ENCODE data around the gene IQGAP2.

Gene IQGAP2

GRCh38 chr5:76488969-76489368 lies 85.9 kb downstream of the IQGAP2 start:
- 84% methylated on average over 6 of the region's 6 CpGs for WGBS
- no peak overlapping the region for H2BK120ac ChIP-seq (ENCODE audit: low read depth, low read length)

DNA sequence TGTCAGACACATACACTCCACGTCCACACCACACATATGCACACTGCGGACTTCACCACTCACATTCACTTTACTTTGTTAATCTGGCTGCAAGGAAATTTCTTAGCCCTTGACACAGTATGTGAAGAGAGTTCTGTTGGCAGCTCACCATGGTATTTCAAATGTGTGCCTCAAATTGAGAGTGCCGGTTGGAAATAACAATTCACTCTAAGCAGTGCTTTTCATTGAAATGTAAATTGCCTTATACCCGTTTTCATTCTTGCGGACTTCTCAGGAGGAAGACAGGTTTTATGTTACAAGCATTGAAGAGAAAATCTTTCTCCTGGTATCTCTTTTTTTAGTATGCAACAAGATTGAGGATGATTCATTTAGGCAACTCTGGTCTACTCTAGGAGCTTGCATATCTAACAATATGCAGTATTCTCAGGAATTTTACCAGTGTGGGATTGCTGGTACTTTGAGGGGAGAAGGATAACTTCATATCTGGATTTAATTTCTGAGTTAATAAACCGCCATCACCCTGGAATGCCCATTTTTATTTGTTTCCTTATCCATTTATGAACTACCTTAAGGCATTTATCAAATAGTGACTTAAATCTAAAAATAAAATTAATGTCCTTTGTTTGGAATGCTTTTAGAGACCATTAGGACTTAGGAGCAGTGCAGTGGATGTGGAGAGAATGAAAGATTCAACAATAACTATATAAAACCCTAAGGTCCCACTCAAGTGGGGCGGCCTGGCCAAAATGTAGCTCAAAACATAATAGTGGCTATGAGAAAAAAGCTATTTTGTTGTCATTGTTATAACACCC lies 87.0 kb downstream of the IQGAP2 start:
- Histone ChIP-seq H2AK5ac (ENCODE audit: low read length, severe bottlenecking) (no peak overlapping the region), H3K27ac (ENCODE audit: low read length, poor library complexity, severe bottlenecking) (no peak overlapping the region), H2AFZ (ENCODE audit: low read depth, low read length) (no peak overlapping the region), H3K23ac (ENCODE audit: low read length in 2 of 2) (no peak overlapping the region), H3K4me1 (ENCODE audit: control insufficient read depth, insufficient read depth, low read depth, low read length) (no peaks in the 10 kb centered on the region), H3K9ac (ENCODE audit: low read length) (no peak overlapping the region), H3K4ac (ENCODE audit: low read depth in 1 of 2, low read length in 2 of 2) (no peak overlapping the region), H3K4me3 (ENCODE audit: insufficient read depth in 1 of 2, low read depth in 1 of 2, low read length in 2 of 2) (no peak overlapping the region), H3K9me3 (ENCODE audit: control insufficient read depth, low read length) (no peaks in the 10 kb centered on the region), H2BK15ac (ENCODE audit: low read depth, poor library complexity, severe bottlenecking) (no peak overlapping the region), H3K4me2 (ENCODE audit: low read length, poor library complexity, severe bottlenecking) (no peak overlapping the region), H3K27me3 (ENCODE audit: control insufficient read depth in 1 of 2, insufficient read depth in 1 of 2, low read length in 2 of 2) (peaks cover 7 to 26% of the 10 kb centered on the region in 2 experiments), H2BK12ac (ENCODE audit: low read length in 2 of 2) (no peak overlapping the region), H2BK5ac (ENCODE audit: low read depth, low read length, poor library complexity, severe bottlenecking) (no peak overlapping the region), H3K14ac (ENCODE audit: low read length in 2 of 2) (no peak overlapping the region), H3K18ac (ENCODE audit: low read depth in 1 of 2, low read length in 2 of 2) (no peak overlapping the region), H3K36me3 (ENCODE audit: control insufficient read depth in 1 of 2, insufficient read depth in 2 of 2, low read depth in 1 of 2, low read length in 2 of 2) (no peaks in the 10 kb centered on the region), H3K79me1 (replicated peaks; ENCODE audit: low read length, poor library complexity, severe bottlenecking) (no peaks in the 10 kb centered on the region), H4K91ac (ENCODE audit: low read length) (no peak overlapping the region), H2BK120ac (ENCODE audit: low read depth, low read length) (no peak overlapping the region), H4K8ac (ENCODE audit: low read length) (no peak overlapping the region)
- no peak for DNase-seq
- WGBS = 74% methylated on average over 5 of the region's 7 CpGs

More at GRCh38 chr5:76488969-76489368, 85.9 kb downstream of the IQGAP2 start:
- Histone ChIP-seq H2AK5ac (ENCODE audit: low read length, severe bottlenecking) (no peak overlapping the region), H4K91ac (ENCODE audit: low read length) (peak overlapping the region; percentile 47), H3K14ac (ENCODE audit: low read length in 2 of 2) (no peak overlapping the region), H3K23ac (ENCODE audit: low read length in 2 of 2) (no peak overlapping the region), H3K4ac (ENCODE audit: low read depth in 1 of 2, low read length in 2 of 2) (no peak overlapping the region), H3K9me3 (ENCODE audit: control insufficient read depth, low read length) (no peaks in the 10 kb centered on the region), H3K36me3 (ENCODE audit: control insufficient read depth in 1 of 2, insufficient read depth in 2 of 2, low read depth in 1 of 2, low read length in 2 of 2) (no peaks in the 10 kb centered on the region), H3K4me1 (ENCODE audit: control insufficient read depth, insufficient read depth, low read depth, low read length) (no peaks in the 10 kb centered on the region), H2AFZ (ENCODE audit: low read depth, low read length) (no peak overlapping the region), H3K4me2 (ENCODE audit: low read length, poor library complexity, severe bottlenecking) (no peak overlapping the region), H4K8ac (ENCODE audit: low read length) (no peak overlapping the region), H2BK5ac (ENCODE audit: low read depth, low read length, poor library complexity, severe bottlenecking) (no peak overlapping the region), H3K18ac (ENCODE audit: low read depth in 1 of 2, low read length in 2 of 2) (no peak overlapping the region), H3K27ac (ENCODE audit: low read length, poor library complexity, severe bottlenecking) (no peak overlapping the region), H2BK12ac (ENCODE audit: low read length in 2 of 2) (no peak overlapping the region), H3K4me3 (ENCODE audit: insufficient read depth in 1 of 2, low read depth in 1 of 2, low read length in 2 of 2) (no peak overlapping the region), H3K79me1 (replicated peaks; ENCODE audit: low read length, poor library complexity, severe bottlenecking) (no peaks in the 10 kb centered on the region), H2BK15ac (ENCODE audit: low read depth, poor library complexity, severe bottlenecking) (no peak overlapping the region), H3K27me3 (ENCODE audit: control insufficient read depth in 1 of 2, insufficient read depth in 1 of 2, low read length in 2 of 2) (peaks cover 7 to 26% of the 10 kb centered on the region in 2 experiments), H3K9ac (ENCODE audit: low read length) (no peak overlapping the region)
- DNase-seq = no peak

DNA sequence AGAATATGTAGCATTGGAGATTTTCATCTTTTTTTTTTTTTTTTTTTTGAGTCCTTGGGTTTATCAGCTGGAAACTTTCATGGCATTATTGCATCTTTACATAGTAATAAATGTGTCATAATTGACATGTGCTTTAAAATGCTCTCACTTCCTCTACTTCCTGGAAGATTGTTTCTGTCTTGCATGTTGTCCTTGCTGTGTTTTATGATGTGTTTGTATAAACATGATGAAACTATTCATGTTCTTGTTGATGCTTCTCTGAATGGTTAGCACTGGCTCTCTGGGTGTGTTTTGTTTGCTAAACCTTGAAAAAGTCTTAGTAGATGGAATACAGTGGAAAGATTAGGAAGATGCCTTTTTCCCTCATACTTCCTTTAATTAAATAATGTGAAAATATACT lies 87.9 kb downstream of the IQGAP2 start:
- H3K27me3 ChIP-seq (ENCODE audit: control insufficient read depth in 1 of 2, insufficient read depth in 1 of 2, low read length in 2 of 2) = peaks cover 7 to 26% of the 10 kb centered on the region in 2 experiments

DNA sequence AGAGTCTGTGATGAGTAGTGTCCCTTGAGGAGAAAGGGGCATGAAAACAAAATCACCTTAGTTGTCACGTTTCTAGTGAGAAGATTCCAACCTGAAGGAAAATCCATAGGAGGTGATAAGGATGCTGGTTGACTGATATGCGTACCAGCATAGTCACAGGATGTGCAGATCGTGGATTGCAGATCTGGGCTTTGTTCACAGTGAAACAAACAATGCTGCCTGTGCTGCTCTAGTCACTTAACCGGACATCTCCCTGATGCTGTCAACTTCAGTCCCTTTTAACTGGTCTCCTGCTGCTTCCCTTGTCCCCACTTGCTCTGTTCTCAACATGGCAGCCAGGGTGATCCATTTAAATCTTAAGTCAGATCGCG lies 89.7 kb downstream of the IQGAP2 start:
- WGBS = 85% methylated on average over 6 of the region's 6 CpGs
- Histone ChIP-seq H3K27ac (ENCODE audit: low read length, poor library complexity, severe bottlenecking) (no peak overlapping the region), H2BK120ac (ENCODE audit: low read depth, low read length) (no peak overlapping the region), H3K18ac (ENCODE audit: low read depth in 1 of 2, low read length in 2 of 2) (no peak overlapping the region), H3K36me3 (ENCODE audit: control insufficient read depth in 1 of 2, insufficient read depth in 2 of 2, low read depth in 1 of 2, low read length in 2 of 2) (no peaks in the 10 kb centered on the region), H3K9ac (ENCODE audit: low read length) (no peak overlapping the region), H3K79me1 (replicated peaks; ENCODE audit: low read length, poor library complexity, severe bottlenecking) (no peaks in the 10 kb centered on the region), H3K4me1 (ENCODE audit: control insufficient read depth, insufficient read depth, low read depth, low read length) (no peaks in the 10 kb centered on the region), H2BK5ac (ENCODE audit: low read depth, low read length, poor library complexity, severe bottlenecking) (no peak overlapping the region), H2AFZ (ENCODE audit: low read depth, low read length) (no peak overlapping the region), H3K14ac (ENCODE audit: low read length in 2 of 2) (no peak overlapping the region), H4K91ac (ENCODE audit: low read length) (no peak overlapping the region), H2BK15ac (ENCODE audit: low read depth, poor library complexity, severe bottlenecking) (no peak overlapping the region), H3K4ac (ENCODE audit: low read depth in 1 of 2, low read length in 2 of 2) (no peak overlapping the region), H3K4me3 (ENCODE audit: insufficient read depth in 1 of 2, low read depth in 1 of 2, low read length in 2 of 2) (no peak overlapping the region), H3K9me3 (ENCODE audit: control insufficient read depth, low read length) (no peaks in the 10 kb centered on the region), H3K4me2 (ENCODE audit: low read length, poor library complexity, severe bottlenecking) (no peak overlapping the region), H2AK5ac (ENCODE audit: low read length, severe bottlenecking) (no peak overlapping the region), H4K8ac (ENCODE audit: low read length) (no peak overlapping the region), H3K23ac (ENCODE audit: low read length in 2 of 2) (no peak overlapping the region), H2BK12ac (ENCODE audit: low read length in 2 of 2) (no peak overlapping the region), H3K27me3 (ENCODE audit: control insufficient read depth in 1 of 2, insufficient read depth in 1 of 2, low read length in 2 of 2) (peaks cover 5 to 22% of the 10 kb centered on the region in 2 experiments)
- DNase-seq = no peak

More for the DNA sequence above, 87.9 kb downstream of the IQGAP2 start:
- Histone ChIP-seq H2AK5ac (ENCODE audit: low read length, severe bottlenecking) (no peak overlapping the region), H2AFZ (ENCODE audit: low read depth, low read length) (no peak overlapping the region), H3K4ac (ENCODE audit: low read depth in 1 of 2, low read length in 2 of 2) (no peak overlapping the region), H2BK5ac (ENCODE audit: low read depth, low read length, poor library complexity, severe bottlenecking) (no peak overlapping the region), H4K91ac (ENCODE audit: low read length) (no peak overlapping the region), H3K4me3 (ENCODE audit: insufficient read depth in 1 of 2, low read depth in 1 of 2, low read length in 2 of 2) (no peak overlapping the region), H3K27ac (ENCODE audit: low read length, poor library complexity, severe bottlenecking) (no peak overlapping the region), H2BK15ac (ENCODE audit: low read depth, poor library complexity, severe bottlenecking) (no peak overlapping the region), H2BK120ac (ENCODE audit: low read depth, low read length) (no peak overlapping the region), H3K36me3 (ENCODE audit: control insufficient read depth in 1 of 2, insufficient read depth in 2 of 2, low read depth in 1 of 2, low read length in 2 of 2) (no peaks in the 10 kb centered on the region), H4K8ac (ENCODE audit: low read length) (no peak overlapping the region), H3K4me1 (ENCODE audit: control insufficient read depth, insufficient read depth, low read depth, low read length) (no peaks in the 10 kb centered on the region), H3K14ac (ENCODE audit: low read length in 2 of 2) (no peak overlapping the region), H3K9ac (ENCODE audit: low read length) (no peak overlapping the region), H3K23ac (ENCODE audit: low read length in 2 of 2) (no peak overlapping the region), H3K4me2 (ENCODE audit: low read length, poor library complexity, severe bottlenecking) (no peak overlapping the region), H3K18ac (ENCODE audit: low read depth in 1 of 2, low read length in 2 of 2) (no peak overlapping the region), H2BK12ac (ENCODE audit: low read length in 2 of 2) (no peak overlapping the region), H3K79me1 (replicated peaks; ENCODE audit: low read length, poor library complexity, severe bottlenecking) (no peaks in the 10 kb centered on the region), H3K9me3 (ENCODE audit: control insufficient read depth, low read length) (no peaks in the 10 kb centered on the region)
- DNase-seq = no peak
